ENCODE results near the gene CNN2. TPM values are rescaled to one million over a fixed set of nuclear protein-coding genes. Genes with fewer than 3 reads are reported as not detected.
A peak's percentile ranks its signal among the peaks of the same experiment; 100 is the strongest.

CNN2 gene
- total and polyA plus RNA-seq, 2 donors from 2014 or later = 64.1 to 131 TPM

GRCh38 chr19:998064-998463, 28.3 kb upstream of the CNN2 start:
- Histone ChIP-seq H3K4me3 (ENCODE audit: low read length in 3 of 3) (no peak overlapping the region), H3K9ac (ENCODE audit: low read length in 3 of 3) (no peak overlapping the region), H3K4me1 (ENCODE audit: control insufficient read depth in 2 of 3, insufficient read depth in 2 of 3, low read depth in 1 of 3, low read length in 3 of 3) (peaks cover 0 to 15% (median 14%) of the 10 kb centered on the region in 3 donors), H3K27me3 (ENCODE audit: control insufficient read depth, insufficient read depth, low read length) (peaks cover 17% of the 10 kb centered on the region), H3K36me3 (ENCODE audit: control insufficient read depth in 2 of 3, insufficient read depth in 3 of 3, low read length in 3 of 3) (no peaks in the 10 kb centered on the region), H3K9me3 (ENCODE audit: control insufficient read depth in 2 of 3, insufficient read depth in 1 of 3, low read length in 3 of 3) (no peaks in the 10 kb centered on the region), H3K27ac (ENCODE audit: low read depth in 2 of 2, low read length in 2 of 2) (no peak overlapping the region)
- no peak for FAIRE-seq
- intact Hi-C loops (cut with DNase I) = no loop called here
- DNase-seq = no peak
- TF ChIP-seq, protein P1, sequence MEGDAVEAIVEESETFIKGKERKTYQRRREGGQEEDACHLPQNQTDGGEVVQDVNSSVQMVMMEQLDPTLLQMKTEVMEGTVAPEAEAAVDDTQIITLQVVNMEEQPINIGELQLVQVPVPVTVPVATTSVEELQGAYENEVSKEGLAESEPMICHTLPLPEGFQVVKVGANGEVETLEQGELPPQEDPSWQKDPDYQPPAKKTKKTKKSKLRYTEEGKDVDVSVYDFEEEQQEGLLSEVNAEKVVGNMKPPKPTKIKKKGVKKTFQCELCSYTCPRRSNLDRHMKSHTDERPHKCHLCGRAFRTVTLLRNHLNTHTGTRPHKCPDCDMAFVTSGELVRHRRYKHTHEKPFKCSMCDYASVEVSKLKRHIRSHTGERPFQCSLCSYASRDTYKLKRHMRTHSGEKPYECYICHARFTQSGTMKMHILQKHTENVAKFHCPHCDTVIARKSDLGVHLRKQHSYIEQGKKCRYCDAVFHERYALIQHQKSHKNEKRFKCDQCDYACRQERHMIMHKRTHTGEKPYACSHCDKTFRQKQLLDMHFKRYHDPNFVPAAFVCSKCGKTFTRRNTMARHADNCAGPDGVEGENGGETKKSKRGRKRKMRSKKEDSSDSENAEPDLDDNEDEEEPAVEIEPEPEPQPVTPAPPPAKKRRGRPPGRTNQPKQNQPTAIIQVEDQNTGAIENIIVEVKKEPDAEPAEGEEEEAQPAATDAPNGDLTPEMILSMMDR (IDR thresholded peaks at IDR 0.05; ENCODE audit: borderline replicate concordance, extremely low read depth, insufficient read depth) = no peak

DNA sequence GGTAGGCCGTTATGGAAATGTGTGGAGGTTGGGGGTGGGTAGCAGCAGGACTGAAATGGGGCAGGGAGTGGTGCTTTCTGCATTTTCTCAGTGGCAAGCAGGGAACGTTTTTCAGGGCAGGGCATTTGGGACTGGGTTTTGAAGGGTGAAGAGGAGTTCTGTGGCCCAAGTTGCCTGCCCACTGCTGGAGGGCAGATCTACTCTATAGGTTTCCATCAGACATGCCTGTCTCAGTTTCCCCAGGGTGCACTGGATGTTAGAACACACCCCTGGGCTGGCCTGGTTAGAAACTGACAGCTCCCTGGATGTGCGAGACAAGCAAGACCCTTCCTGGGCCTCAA, 27.1 kb upstream of the CNN2 start:
- H3K9ac ChIP-seq (ENCODE audit: low read length in 3 of 3) = no peak overlapping the region
- DNase-seq = no peak
- no peak for FAIRE-seq
- H3K27ac ChIP-seq (ENCODE audit: low read depth in 2 of 2, low read length in 2 of 2) = no peak overlapping the region
- intact Hi-C loops (cut with DNase I) = no loop called here
- peaks cover 17% of the 10 kb centered on the region for H3K27me3 ChIP-seq (ENCODE audit: control insufficient read depth, insufficient read depth, low read length)
- TF ChIP-seq, protein P1 (IDR thresholded peaks at IDR 0.05; ENCODE audit: borderline replicate concordance, extremely low read depth, insufficient read depth) = no peak
- peaks cover 0 to 15% (median 14%) of the 10 kb centered on the region in 3 donors for H3K4me1 ChIP-seq (ENCODE audit: control insufficient read depth in 2 of 3, insufficient read depth in 2 of 3, low read depth in 1 of 3, low read length in 3 of 3)
- H3K4me3 ChIP-seq (ENCODE audit: low read length in 3 of 3) = no peak overlapping the region
- H3K36me3 ChIP-seq (ENCODE audit: control insufficient read depth in 2 of 3, insufficient read depth in 3 of 3, low read length in 3 of 3) = no peaks in the 10 kb centered on the region
- H3K9me3 ChIP-seq (ENCODE audit: control insufficient read depth in 2 of 3, insufficient read depth in 1 of 3, low read length in 3 of 3) = no peaks in the 10 kb centered on the region

DNA sequence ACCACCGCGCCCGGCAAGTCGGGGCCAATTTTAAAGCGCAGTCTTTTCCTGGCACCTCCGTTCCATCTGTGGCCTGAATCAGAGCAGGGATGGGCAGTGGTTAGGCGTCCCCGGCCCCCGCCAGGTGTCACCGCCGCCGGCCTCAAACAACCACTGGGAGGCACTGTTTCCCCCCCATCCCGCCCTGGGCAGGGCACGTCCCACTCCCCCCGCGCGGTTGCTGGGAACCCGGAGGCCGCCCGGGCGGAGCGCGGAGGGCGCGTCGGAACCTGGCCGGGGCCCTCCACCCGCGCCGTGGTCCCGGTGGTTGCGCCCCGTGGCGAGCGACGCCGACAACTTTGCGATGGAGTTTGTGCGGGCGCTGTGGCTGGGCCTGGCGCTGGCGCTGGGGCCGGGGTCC, 26.3 kb upstream of the CNN2 start, which contains the start of gene GRIN3B:
Gene GRIN3B (plus strand): TSS at position 325 of the 400 bp plus-strand sequence. CDS start 19 bp downstream, at position 344.
- no peaks in the 10 kb centered on the region for H3K36me3 ChIP-seq (ENCODE audit: control insufficient read depth in 2 of 3, insufficient read depth in 3 of 3, low read length in 3 of 3)
- TF ChIP-seq, protein P1 (IDR thresholded peaks at IDR 0.05; ENCODE audit: borderline replicate concordance, extremely low read depth, insufficient read depth) = peak; percentile 17
- no peak within 1 kb of the TSS for H3K27ac ChIP-seq (ENCODE audit: low read depth in 2 of 2, low read length in 2 of 2)
- no peak within 1 kb of the TSS for H3K4me3 ChIP-seq (ENCODE audit: low read length in 3 of 3)
- H3K4me1 ChIP-seq (ENCODE audit: control insufficient read depth in 2 of 3, insufficient read depth in 2 of 3, low read depth in 1 of 3, low read length in 3 of 3) = peaks cover 0 to 12% (median 8%) of the 10 kb centered on the region in 3 donors
- FAIRE-seq = no peak
- peak; percentile 74 to 86 (median 81) for DNase-seq
- no peaks in the 10 kb centered on the region for H3K9me3 ChIP-seq (ENCODE audit: control insufficient read depth in 2 of 3, insufficient read depth in 1 of 3, low read length in 3 of 3)
- intact Hi-C loops (cut with DNase I) = no loop called here
- no peak within 1 kb of the TSS for H3K9ac ChIP-seq (ENCODE audit: low read length in 3 of 3)
- H3K27me3 ChIP-seq (ENCODE audit: control insufficient read depth, insufficient read depth, low read length) = peaks cover 17% of the 10 kb centered on the region

All from kidney (tissue), 14 donors.